Measurements from ENCODE around the gene MOCOS. TPM values are rescaled to one million over a fixed set of nuclear protein-coding genes. Genes with fewer than 3 reads are reported as not detected.

The MOCOS gene
- total and polyA plus RNA-seq, 9 donors, result 5.4 to 35.5 (median 8.8) TPM

- Histone ChIP-seq H3K4me3 (no peak overlapping the region), H3K9me3 (no peaks in the 10 kb centered on the region), H3K27ac (no peak overlapping the region), H3K36me3 (no peaks in the 10 kb centered on the region), H3K27me3 (no peaks in the 10 kb centered on the region), H3K4me1 (ENCODE audit: insufficient read depth) (peaks cover 1% of the 10 kb centered on the region)
- 57 to 66% (median 61%) methylated on average over 2 of the region's 2 CpGs for WGBS, 3 donors
- intact Hi-C loops (cut with DNase I), result loop anchor here in 1 of 4 donors (10.0 kb wide), 1 partner anchor 49 kb away; no protein-coding TSS in a partner anchor
- no peak for TF ChIP-seq EP300 (IDR thresholded peaks at IDR 0.05)
- TF ChIP-seq CTCF (IDR thresholded peaks at IDR 0.05), result no peak
- TF ChIP-seq POLR2A (IDR thresholded peaks at IDR 0.05), result no peak
- DNase-seq, result no peak
Measured at GRCh38 chr18:36305375-36305774, 118.1 kb downstream of the MOCOS start.

GRCh38 chr18:36307513-36307912 lies 120.2 kb downstream of the MOCOS start:
- H3K27me3 ChIP-seq, result no peaks in the 10 kb centered on the region
- H3K9me3 ChIP-seq, result no peaks in the 10 kb centered on the region
- TF ChIP-seq EP300 (IDR thresholded peaks at IDR 0.05) (no peak), POLR2A (IDR thresholded peaks at IDR 0.05) (no peak), CTCF (IDR thresholded peaks at IDR 0.05) (no peak)
- intact Hi-C loops (cut with DNase I), result loop anchor here in 1 of 4 donors (10.0 kb wide), 1 partner anchor 47 kb away; no protein-coding TSS in a partner anchor
- DNase-seq, result no peak
- H3K4me3 ChIP-seq, result no peak overlapping the region
- no peak overlapping the region for H3K27ac ChIP-seq
- peaks cover 1% of the 10 kb centered on the region for H3K4me1 ChIP-seq (ENCODE audit: insufficient read depth)
- H3K36me3 ChIP-seq, result no peaks in the 10 kb centered on the region

- H3K27ac ChIP-seq, result no peak overlapping the region
- H3K4me3 ChIP-seq, result no peak overlapping the region
- no peak for DNase-seq
Measured at GRCh38 chr18:36308711-36309435, 121.6 kb downstream of the MOCOS start.

More at GRCh38 chr18:36308711-36309435, 121.6 kb downstream of the MOCOS start:
- Histone ChIP-seq H3K36me3 (no peaks in the 10 kb centered on the region), H3K4me1 (ENCODE audit: insufficient read depth) (peaks cover 6% of the 10 kb centered on the region), H3K27me3 (no peaks in the 10 kb centered on the region), H3K9me3 (no peaks in the 10 kb centered on the region)
- TF ChIP-seq CTCF (IDR thresholded peaks at IDR 0.05) (no peak), EP300 (IDR thresholded peaks at IDR 0.05) (no peak), POLR2A (IDR thresholded peaks at IDR 0.05) (no peak)
- intact Hi-C loops (cut with DNase I), result loop anchor here in 1 of 4 donors (10.0 kb wide), 1 partner anchor 46 kb away; no protein-coding TSS in a partner anchor
- 66 to 76% (median 68%) methylated on average over 7 of the region's 7 CpGs for WGBS, 3 donors

Measured in ovary (tissue), 9 donors.